PC-9 (cell line): ENCODE data around the gene TENM4.

Source experiments
- EZH2 ChIP-seq: fragments of 200-600 bp; sonication (generic); IDR thresholded peaks from 2 replicates; pipeline ENCODE4 v1.8.0; 2017; ENCODE audit warnings: antibody characterized with exemption, low read depth
- TF ChIP-seq, protein P1 (sequence below): fragments of 200-600 bp; sonication (generic); conservative IDR thresholded peaks from 2 replicates; pipeline ENCODE4 v1.6.1; 2017; ENCODE audit warnings: mixed run types, antibody characterized with exemption, mild to moderate bottlenecking, moderate library complexity

DNA sequence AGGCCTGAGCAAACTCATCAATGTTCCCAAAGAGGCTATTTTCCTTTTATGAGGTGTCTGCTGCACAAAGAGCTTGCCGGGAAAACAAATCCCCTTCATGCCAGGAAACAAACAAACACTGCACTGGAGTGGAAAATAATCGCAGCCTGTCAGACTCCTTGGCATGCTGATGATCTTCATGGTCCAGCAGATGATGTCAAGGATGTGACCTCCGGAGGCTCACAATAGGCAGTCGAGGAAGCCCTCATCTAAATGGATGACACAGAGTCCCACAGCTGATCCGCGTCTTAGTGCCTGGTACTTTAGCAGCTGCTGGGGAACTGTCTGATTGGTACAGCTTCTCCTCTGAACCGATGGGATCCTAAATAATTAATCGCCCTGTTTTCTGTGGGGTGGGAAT, 187.6 kb downstream of the TENM4 start:
- TF ChIP-seq, protein P1, sequence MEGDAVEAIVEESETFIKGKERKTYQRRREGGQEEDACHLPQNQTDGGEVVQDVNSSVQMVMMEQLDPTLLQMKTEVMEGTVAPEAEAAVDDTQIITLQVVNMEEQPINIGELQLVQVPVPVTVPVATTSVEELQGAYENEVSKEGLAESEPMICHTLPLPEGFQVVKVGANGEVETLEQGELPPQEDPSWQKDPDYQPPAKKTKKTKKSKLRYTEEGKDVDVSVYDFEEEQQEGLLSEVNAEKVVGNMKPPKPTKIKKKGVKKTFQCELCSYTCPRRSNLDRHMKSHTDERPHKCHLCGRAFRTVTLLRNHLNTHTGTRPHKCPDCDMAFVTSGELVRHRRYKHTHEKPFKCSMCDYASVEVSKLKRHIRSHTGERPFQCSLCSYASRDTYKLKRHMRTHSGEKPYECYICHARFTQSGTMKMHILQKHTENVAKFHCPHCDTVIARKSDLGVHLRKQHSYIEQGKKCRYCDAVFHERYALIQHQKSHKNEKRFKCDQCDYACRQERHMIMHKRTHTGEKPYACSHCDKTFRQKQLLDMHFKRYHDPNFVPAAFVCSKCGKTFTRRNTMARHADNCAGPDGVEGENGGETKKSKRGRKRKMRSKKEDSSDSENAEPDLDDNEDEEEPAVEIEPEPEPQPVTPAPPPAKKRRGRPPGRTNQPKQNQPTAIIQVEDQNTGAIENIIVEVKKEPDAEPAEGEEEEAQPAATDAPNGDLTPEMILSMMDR = no peak
- TF ChIP-seq EZH2 = no peak
